Fibroblast of lung (primary cell): ENCODE data around the gene TAF11L9. TPM values are rescaled to one million over a fixed set of nuclear protein-coding genes. Genes with fewer than 3 reads are reported as not detected.
"Not testable (repeated sequence)": the region's sequence is repeated elsewhere in the genome, so short reads cannot be mapped to it uniquely, and the experiment has no call there.

Experiments
- DNase-seq, 2 donors: peaks; one replicate each; pipeline versions ENCODE4 v3.0.0 to v3.0.0-alpha.2; 2010; ENCODE audit warnings: low read depth in 2 of 2
- H2AFZ ChIP-seq: 2 replicates; pipeline ENCODE4 v1.5.1; 2012; ENCODE audit warnings: low read length, control low read depth, inconsistent platforms
- H3K27ac ChIP-seq: 2 replicates; pipeline ENCODE4 v1.5.1; 2011; ENCODE audit warnings: low read length, control low read depth; ENCODE audit not compliant: insufficient read depth
- H3K27me3 ChIP-seq: 2 replicates; pipeline ENCODE4 v1.5.1; 2011; ENCODE audit warnings: mild to moderate bottlenecking, low read length; ENCODE audit not compliant: control insufficient read depth, insufficient read depth
- H3K36me3 ChIP-seq: 2 replicates; pipeline ENCODE4 v1.5.1; 2011; ENCODE audit warnings: low read length; ENCODE audit not compliant: control insufficient read depth, insufficient read depth
- H3K4me1 ChIP-seq: 2 replicates; pipeline ENCODE4 v1.5.1; 2011; ENCODE audit warnings: low read length; ENCODE audit not compliant: control insufficient read depth, insufficient read depth; ENCODE audit errors: extremely low read depth
- H3K4me2 ChIP-seq: 2 replicates; pipeline ENCODE4 v1.5.1; 2011; ENCODE audit warnings: low read length, control low read depth; ENCODE audit not compliant: insufficient read depth; ENCODE audit errors: extremely low read depth
- H3K4me3 ChIP-seq, 4 experiments: fragments of 200-600 bp in 1 of 4; sonication (generic) in 1 of 4; replicated peaks in 1 of 4; 2 replicates each; pipeline ENCODE4 v1.5.1; 2011 to 2016; ENCODE audit warnings: low read length in 4 of 4, low read depth in 3 of 4, mild to moderate bottlenecking in 3 of 4, control low read depth in 2 of 4, inconsistent platforms in 1 of 4, mixed read lengths in 1 of 4; ENCODE audit not compliant: insufficient read depth in 1 of 4; ENCODE audit errors: control extremely low read depth in 1 of 4
- H3K79me2 ChIP-seq: 2 replicates; pipeline ENCODE4 v1.5.1; 2012; ENCODE audit warnings: mild to moderate bottlenecking, low read length, inconsistent platforms; ENCODE audit not compliant: control insufficient read depth, insufficient read depth
- H3K9ac ChIP-seq: 2 replicates; pipeline ENCODE4 v1.5.1; 2011; ENCODE audit warnings: mild to moderate bottlenecking, low read length, control low read depth; ENCODE audit not compliant: insufficient read depth
- H3K9me3 ChIP-seq: 2 replicates; pipeline ENCODE4 v1.5.1; 2012; ENCODE audit warnings: low read depth, low read length; ENCODE audit not compliant: control insufficient read depth, insufficient read depth
- H4K20me1 ChIP-seq: 2 replicates; pipeline ENCODE4 v1.5.1; 2011; ENCODE audit warnings: low read length; ENCODE audit not compliant: control insufficient read depth, insufficient read depth; ENCODE audit errors: extremely low read depth
- CTCF ChIP-seq, 2 donors: IDR thresholded peaks in 1 of 2; conservative IDR thresholded peaks in 1 of 2; 1 replicate in 1 of 2; 2 replicates in 1 of 2; pipeline ENCODE4 v1.5.1; 2011 to 2012; ENCODE audit warnings: low read length in 2 of 2, control low read depth in 1 of 2, inconsistent platforms in 1 of 2, low read depth in 1 of 2, mild to moderate bottlenecking in 1 of 2
- EZH2 ChIP-seq: IDR thresholded peaks from 2 replicates; pipeline ENCODE4 v1.5.1; 2012; ENCODE audit warnings: low read length, control low read depth, mild to moderate bottlenecking; ENCODE audit errors: missing control alignments
- polyA plus RNA-seq, 2 donors: library from polyadenylated mRNA; depleted of rRNA in 1 of 2; stranded (reverse) in 1 of 2; unstranded in 1 of 2; fragments of >200 nt; gene quantifications; 2 replicates each; pipeline ENCODE4 v1.2.1, GENCODE V29; 2011 to 2012; ENCODE audit warnings: missing spikeins in 1 of 2
- total RNA-seq: library from RNA; depleted of rRNA; stranded (reverse); fragments of >200 nt; gene quantifications from 2 replicates; pipeline ENCODE4 v1.2.1, GENCODE V29; 2014

TAF11L9 gene
- total and polyA plus RNA-seq, 2 donors (not counting 1 experiment from before 2014, with no cell fraction given): not detected

DNA sequence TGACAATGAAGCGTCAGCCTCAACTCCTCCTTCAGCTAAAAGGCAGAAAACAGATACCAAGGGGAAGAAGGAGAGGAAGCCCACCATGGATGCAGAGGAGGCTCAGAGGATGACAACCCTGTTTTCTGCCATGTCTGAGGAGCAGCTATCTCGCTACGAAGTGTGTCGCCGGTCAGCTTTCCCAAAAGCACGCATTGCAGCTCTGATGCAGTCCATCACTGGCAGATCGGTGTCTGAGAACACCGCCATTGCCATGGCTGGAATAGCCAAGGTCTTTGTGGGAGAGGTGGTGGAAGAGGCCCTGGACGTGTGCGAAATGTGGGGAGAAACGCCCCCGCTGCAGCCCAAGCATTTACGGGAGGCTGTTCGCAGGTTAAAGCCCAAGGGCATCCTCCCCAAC, 10.8 kb upstream of the TAF11L9 start:
- Histone ChIP-seq H2AFZ (no peak overlapping the region), H3K36me3 (no peaks in the 10 kb centered on the region), H3K4me2 (no peak overlapping the region), H3K9ac (no peak overlapping the region), H3K27me3 (no peaks in the 10 kb centered on the region), H4K20me1 (no peaks in the 10 kb centered on the region), H3K4me1 (no peaks in the 10 kb centered on the region), H3K27ac (no peak overlapping the region), H3K79me2 (no peaks in the 10 kb centered on the region), H3K4me3 (no peak overlapping the region), H3K9me3 (no peaks in the 10 kb centered on the region)
- DNase-seq: no peak
- TF ChIP-seq CTCF (conservative IDR thresholded peaks at IDR 0.05 in 1 of 2, IDR thresholded peaks at IDR 0.05 in 1 of 2; ENCODE audit: low read depth in 1 of 2, low read length in 2 of 2): no peak
- TF ChIP-seq EZH2: no peak

- not testable (repeated sequence) for H3K9me3 ChIP-seq, H4K20me1 ChIP-seq, H3K36me3 ChIP-seq, H3K4me1 ChIP-seq, H2AFZ ChIP-seq, DNase-seq, H3K4me3 ChIP-seq, H3K9ac ChIP-seq, H3K4me2 ChIP-seq, H3K27ac ChIP-seq, H3K79me2 ChIP-seq, H3K27me3 ChIP-seq
Measured at GRCh38 chr5:17603880-17604279, 9.7 kb upstream of the TAF11L9 start, which contains the start of gene TAF11L11. Gene TAF11L11, plus strand, starts transcription at chr5:17604183.

DNA sequence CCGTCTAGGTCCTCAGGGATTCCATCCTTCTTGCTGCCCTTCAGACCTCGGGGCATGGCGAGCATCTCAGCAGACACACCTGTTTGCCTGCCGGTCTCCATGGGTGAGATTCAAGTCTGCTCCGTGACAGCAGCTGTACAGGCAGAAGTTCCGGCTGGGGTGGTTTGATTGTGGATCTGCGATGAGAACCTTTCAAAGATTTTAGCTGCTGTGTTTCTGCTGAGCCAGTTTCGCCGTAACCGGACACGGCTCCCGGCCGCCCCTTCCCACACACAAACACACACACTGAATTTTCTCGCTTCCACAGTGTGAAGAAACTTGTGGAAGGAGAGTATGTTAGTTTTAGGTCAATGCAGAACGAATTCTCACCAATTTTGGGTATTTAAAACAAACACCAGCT, 3.5 kb upstream of the TAF11L9 start, which contains the start of gene TAF11L10:
TAF11L10 (minus strand) TSS at position 101 of the 400 bp plus-strand sequence.
- H4K20me1 ChIP-seq, H3K79me2 ChIP-seq, DNase-seq, H3K27me3 ChIP-seq, H3K9me3 ChIP-seq, H3K36me3 ChIP-seq, H3K9ac ChIP-seq, H3K4me1 ChIP-seq, H3K27ac ChIP-seq, H3K4me2 ChIP-seq, H3K4me3 ChIP-seq, H2AFZ ChIP-seq: not testable (repeated sequence)

DNA sequence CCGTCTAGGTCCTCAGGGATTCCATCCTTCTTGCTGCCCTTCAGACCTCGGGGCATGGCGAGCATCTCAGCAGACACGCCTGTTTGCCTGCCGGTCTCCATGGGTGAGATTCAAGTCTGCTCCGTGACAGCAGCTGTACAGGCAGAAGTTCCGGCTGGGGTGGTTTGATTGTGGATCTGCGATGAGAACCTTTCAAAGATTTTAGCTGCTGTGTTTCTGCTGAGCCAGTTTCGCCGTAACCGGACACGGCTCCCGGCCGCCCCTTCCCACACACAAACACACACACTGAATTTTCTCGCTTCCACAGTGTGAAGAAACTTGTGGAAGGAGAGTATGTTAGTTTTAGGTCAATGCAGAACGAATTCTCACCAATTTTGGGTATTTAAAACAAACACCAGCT, 3.3 kb downstream of the TAF11L9 start, which contains the start of gene TAF11L8:
TAF11L8 (minus strand) TSS at position 101 of the 400 bp plus-strand sequence.
- not testable (repeated sequence) for H3K4me2 ChIP-seq, H3K4me3 ChIP-seq, H3K79me2 ChIP-seq, DNase-seq, H3K9me3 ChIP-seq, H3K4me1 ChIP-seq, H4K20me1 ChIP-seq, H3K27ac ChIP-seq, H3K27me3 ChIP-seq, H2AFZ ChIP-seq, H3K36me3 ChIP-seq, H3K9ac ChIP-seq

GRCh38 chr5:17585658-17586057, 8.5 kb downstream of the TAF11L9 start, which contains the start of gene TAF11L7:
Gene TAF11L7, minus strand, starts transcription at chr5:17585758.
- H3K4me3 ChIP-seq, H3K4me1 ChIP-seq, DNase-seq, H3K36me3 ChIP-seq, H3K27me3 ChIP-seq, H3K4me2 ChIP-seq, H3K9ac ChIP-seq, H3K79me2 ChIP-seq, H4K20me1 ChIP-seq, H2AFZ ChIP-seq, H3K9me3 ChIP-seq, H3K27ac ChIP-seq: not testable (repeated sequence)
